Measurements from ENCODE around the gene TRPM2. TPM values are rescaled to one million over a fixed set of nuclear protein-coding genes. Genes with fewer than 3 reads are reported as not detected.

TRPM2 gene
- total RNA-seq, 1 donor from 2014 or later: 2.8 TPM

DNA sequence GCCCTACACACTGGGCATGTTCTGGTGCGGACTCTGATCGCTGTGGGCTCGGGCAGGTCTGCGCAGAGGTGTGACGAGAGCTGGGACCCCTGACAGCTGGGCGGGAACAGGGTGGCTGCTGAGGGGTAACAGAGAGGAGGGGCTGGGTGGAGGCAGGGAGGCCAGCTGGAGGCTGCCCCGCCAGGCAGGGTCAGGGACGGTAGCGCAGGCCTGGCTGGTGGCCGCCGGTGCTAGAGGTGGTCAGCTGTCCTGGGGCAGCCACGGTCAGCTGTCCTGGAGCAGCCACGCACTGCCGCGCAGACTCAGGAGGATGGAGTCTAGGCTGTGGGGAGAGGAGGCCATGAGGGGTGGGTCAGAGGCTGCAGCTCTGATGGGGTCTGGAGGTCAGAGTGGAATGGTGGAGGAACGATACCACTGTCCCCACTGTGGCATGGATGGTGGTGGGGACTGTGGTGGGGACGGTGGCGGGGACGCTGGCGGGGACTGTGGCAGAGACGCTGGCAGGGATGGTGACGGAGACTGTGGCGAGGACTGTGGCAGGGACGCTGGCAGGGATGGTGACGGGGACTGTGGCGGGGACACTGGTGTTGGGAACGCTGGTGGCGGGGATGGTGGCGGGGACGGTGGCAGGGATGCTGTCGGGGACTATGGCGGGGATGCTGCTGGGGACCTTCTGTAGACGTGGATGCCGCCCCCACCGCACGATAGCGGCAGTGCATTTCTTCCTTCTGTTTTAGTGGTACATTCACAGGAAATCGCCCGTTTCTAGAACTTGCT is 80.6 kb downstream of the TRPM2 start:
- Histone ChIP-seq H3K27me3 (ENCODE audit: control insufficient read depth, insufficient read depth, low read length) (no peaks in the 10 kb centered on the region), H3K4me3 (ENCODE audit: low read depth, low read length) (no peak overlapping the region), H3K36me3 (ENCODE audit: control insufficient read depth, insufficient read depth, low read length) (no peaks in the 10 kb centered on the region)
- DNase-seq (ENCODE audit: low read depth): no peak
- TF ChIP-seq, protein P1, sequence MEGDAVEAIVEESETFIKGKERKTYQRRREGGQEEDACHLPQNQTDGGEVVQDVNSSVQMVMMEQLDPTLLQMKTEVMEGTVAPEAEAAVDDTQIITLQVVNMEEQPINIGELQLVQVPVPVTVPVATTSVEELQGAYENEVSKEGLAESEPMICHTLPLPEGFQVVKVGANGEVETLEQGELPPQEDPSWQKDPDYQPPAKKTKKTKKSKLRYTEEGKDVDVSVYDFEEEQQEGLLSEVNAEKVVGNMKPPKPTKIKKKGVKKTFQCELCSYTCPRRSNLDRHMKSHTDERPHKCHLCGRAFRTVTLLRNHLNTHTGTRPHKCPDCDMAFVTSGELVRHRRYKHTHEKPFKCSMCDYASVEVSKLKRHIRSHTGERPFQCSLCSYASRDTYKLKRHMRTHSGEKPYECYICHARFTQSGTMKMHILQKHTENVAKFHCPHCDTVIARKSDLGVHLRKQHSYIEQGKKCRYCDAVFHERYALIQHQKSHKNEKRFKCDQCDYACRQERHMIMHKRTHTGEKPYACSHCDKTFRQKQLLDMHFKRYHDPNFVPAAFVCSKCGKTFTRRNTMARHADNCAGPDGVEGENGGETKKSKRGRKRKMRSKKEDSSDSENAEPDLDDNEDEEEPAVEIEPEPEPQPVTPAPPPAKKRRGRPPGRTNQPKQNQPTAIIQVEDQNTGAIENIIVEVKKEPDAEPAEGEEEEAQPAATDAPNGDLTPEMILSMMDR (IDR thresholded peaks at IDR 0.05; ENCODE audit: insufficient read depth, low read length, poor library complexity, severe bottlenecking): no peak

DNA sequence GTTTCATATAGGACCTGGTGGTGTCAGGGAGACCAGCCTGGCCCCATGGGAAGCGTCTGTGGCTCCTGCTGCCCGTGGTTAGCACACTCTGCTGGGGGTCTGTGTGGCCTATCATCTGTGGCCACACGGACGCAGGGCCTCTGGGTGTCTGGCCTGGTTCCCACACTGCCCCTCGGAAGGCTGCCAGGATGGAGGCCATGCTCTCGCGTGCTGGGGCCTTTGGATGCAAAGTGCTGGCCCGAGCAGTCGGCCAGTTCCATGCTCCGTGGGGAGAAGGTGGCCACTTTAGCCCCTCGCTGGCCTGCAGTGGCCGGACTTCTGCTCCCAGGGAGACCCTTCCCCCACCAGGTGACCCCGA is 81.1 kb downstream of the TRPM2 start:
- TF ChIP-seq, protein P1 (IDR thresholded peaks at IDR 0.05; ENCODE audit: insufficient read depth, low read length, poor library complexity, severe bottlenecking): no peak
- Histone ChIP-seq H3K4me3 (ENCODE audit: low read depth, low read length) (no peak overlapping the region), H3K36me3 (ENCODE audit: control insufficient read depth, insufficient read depth, low read length) (no peaks in the 10 kb centered on the region), H3K27me3 (ENCODE audit: control insufficient read depth, insufficient read depth, low read length) (no peaks in the 10 kb centered on the region)
- no peak for DNase-seq (ENCODE audit: low read depth)

DNA sequence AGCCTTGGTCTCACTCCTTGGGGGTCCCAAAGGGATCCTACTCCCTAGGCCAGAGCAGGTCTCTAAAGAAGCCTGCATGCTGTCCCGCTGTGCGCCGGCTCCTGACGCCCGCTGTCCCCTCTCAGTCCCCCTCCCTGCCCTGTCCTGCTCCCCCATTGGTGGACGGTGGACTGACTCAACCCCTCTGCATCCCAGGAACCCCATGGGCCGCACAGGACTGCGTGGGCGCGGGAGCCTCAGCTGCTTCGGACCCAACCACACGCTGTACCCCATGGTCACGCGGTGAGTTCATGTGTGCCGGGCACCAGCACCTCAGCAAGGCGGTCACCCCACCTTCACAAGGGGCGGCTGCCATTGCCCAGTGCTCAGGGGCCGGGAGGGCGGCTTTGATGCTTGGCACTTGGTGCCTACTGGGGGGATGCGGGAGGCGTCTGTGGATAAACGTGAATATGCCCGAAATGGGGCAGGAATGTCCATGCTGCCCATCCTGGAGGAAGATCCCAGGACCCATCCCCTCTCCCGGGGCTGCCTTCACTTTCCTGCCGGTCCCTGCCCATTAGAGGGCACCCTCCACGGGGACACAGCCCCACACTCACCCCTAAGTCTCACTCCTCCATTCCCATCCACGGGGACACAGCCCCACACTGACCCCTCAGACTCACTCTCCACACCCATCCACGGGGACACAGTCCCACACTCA is 81.7 kb downstream of the TRPM2 start:
- no peaks in the 10 kb centered on the region for H3K27me3 ChIP-seq (ENCODE audit: control insufficient read depth, insufficient read depth, low read length)
- no peaks in the 10 kb centered on the region for H3K36me3 ChIP-seq (ENCODE audit: control insufficient read depth, insufficient read depth, low read length)
- no peak overlapping the region for H3K4me3 ChIP-seq (ENCODE audit: low read depth, low read length)
- DNase-seq (ENCODE audit: low read depth): no peak
- TF ChIP-seq, protein P1 (IDR thresholded peaks at IDR 0.05; ENCODE audit: insufficient read depth, low read length, poor library complexity, severe bottlenecking): no peak

DNA sequence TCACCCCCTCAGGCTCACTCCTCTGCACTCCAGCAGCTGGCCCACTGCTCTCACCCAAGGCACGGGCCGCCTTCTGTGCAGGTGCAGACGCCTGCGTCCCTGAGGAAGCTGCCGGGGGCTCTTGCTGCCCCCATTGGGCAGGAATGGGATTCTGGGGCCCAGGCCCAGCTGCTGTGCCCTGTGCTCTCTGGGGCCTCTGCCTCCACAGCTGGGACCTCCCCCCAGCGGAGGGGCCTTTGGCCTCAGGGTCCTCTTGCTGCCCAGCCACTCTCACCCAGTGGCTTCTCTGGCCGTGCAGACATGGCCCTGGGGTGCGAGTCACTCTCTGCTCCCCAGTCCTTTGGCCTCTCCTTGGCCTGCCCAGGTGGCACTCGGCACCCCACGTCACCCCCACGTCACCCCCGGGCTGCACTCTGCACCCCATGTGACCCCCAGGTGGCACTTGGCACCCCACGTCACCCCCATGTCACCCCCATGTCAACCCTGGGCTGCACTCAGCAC is 82.7 kb downstream of the TRPM2 start:
- DNase-seq (ENCODE audit: low read depth): no peak
- H3K4me3 ChIP-seq (ENCODE audit: low read depth, low read length): no peak overlapping the region
- H3K36me3 ChIP-seq (ENCODE audit: control insufficient read depth, insufficient read depth, low read length): no peaks in the 10 kb centered on the region
- TF ChIP-seq, protein P1 (IDR thresholded peaks at IDR 0.05; ENCODE audit: insufficient read depth, low read length, poor library complexity, severe bottlenecking): no peak
- no peaks in the 10 kb centered on the region for H3K27me3 ChIP-seq (ENCODE audit: control insufficient read depth, insufficient read depth, low read length)

DNA sequence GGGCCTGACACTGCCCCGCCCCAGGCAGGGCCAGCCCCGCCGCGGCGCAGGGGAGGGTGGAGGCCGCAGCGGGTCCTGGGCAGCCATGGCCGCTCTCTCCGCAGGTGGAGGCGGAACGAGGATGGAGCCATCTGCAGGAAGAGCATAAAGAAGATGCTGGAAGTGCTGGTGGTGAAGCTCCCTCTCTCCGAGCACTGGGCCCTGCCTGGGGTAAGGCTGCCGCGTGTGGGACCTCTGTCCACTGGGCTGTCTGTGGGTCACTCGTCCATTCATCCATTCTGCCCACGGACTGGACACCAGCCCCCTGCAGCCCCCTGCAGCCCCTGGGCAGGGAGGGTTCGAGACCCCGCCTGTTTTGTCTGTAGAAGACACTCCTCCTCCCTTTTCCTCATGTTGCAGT is 83.5 kb downstream of the TRPM2 start:
- TF ChIP-seq, protein P1 (IDR thresholded peaks at IDR 0.05; ENCODE audit: insufficient read depth, low read length, poor library complexity, severe bottlenecking): no peak
- DNase-seq (ENCODE audit: low read depth): no peak

More for the DNA sequence above, 83.5 kb downstream of the TRPM2 start:
- no peaks in the 10 kb centered on the region for H3K36me3 ChIP-seq (ENCODE audit: control insufficient read depth, insufficient read depth, low read length)
- no peak overlapping the region for H3K4me3 ChIP-seq (ENCODE audit: low read depth, low read length)
- H3K27me3 ChIP-seq (ENCODE audit: control insufficient read depth, insufficient read depth, low read length): no peaks in the 10 kb centered on the region

Measured in kidney epithelial cell (primary cell).